ENCODE measurements around the gene TUBGCP4.

Gene TUBGCP4

DNA sequence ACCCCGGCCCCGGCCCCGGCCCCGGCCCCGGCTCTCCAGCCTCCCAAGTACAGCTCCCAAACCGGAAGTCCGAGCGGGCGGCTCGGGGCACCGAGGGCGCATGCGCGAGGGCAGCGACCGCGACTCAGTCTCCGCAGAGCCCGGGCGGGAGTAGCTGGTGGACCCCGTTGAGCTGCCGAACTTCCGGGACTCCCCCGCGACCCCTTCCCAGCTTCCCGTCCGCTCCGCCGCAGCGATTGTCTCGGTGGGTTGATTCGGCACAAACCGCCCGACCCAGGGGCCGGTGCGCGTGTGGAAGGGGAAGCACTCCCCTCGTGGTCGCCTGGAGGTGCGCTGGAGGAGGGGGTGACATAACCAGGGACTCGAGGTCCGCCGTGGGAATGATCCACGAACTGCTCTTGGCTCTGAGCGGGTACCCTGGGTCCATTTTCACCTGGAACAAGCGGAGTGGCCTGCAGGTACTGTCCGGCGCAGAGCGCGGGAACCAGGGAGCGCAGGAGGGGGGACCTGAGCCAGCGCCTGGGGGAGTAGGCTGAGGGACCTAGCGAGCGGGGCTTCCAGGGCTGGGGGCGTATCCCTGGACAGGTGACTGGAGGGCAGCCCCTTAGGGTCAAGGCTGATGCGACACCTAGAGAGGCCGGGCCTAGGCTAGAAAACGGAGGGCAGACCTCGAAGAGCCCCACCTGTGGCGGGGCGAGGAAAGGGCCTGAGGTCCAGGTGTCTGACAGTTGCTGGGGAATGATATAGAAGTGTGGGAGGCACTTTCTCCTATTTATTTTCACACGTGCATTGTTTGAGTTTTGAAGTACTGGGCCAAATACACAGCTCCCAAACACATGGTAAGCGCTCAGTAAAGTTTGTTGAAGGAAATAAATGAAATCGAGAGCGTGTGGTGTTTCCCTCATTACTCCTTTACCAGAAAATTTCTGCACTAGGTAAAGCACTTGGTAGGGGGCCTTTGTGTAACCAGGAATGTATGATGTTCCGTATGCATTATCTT, at the start of gene TUBGCP4, which contains the start of gene ZSCAN29:
Gene TUBGCP4 (plus strand): TSS at position 127 of the 1,000 bp plus-strand sequence. CDS start 254 bp downstream, at position 381.
Gene ZSCAN29 (minus strand): TSS at position 69 of the 1,000 bp plus-strand sequence. CDS start 1,130 bp downstream, outside the sequence.
- TF ChIP-seq, protein P1, sequence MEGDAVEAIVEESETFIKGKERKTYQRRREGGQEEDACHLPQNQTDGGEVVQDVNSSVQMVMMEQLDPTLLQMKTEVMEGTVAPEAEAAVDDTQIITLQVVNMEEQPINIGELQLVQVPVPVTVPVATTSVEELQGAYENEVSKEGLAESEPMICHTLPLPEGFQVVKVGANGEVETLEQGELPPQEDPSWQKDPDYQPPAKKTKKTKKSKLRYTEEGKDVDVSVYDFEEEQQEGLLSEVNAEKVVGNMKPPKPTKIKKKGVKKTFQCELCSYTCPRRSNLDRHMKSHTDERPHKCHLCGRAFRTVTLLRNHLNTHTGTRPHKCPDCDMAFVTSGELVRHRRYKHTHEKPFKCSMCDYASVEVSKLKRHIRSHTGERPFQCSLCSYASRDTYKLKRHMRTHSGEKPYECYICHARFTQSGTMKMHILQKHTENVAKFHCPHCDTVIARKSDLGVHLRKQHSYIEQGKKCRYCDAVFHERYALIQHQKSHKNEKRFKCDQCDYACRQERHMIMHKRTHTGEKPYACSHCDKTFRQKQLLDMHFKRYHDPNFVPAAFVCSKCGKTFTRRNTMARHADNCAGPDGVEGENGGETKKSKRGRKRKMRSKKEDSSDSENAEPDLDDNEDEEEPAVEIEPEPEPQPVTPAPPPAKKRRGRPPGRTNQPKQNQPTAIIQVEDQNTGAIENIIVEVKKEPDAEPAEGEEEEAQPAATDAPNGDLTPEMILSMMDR (IDR thresholded peaks at IDR 0.05; ENCODE audit: insufficient read depth, low read length, poor library complexity, severe bottlenecking), result peak; percentile 74
- Histone ChIP-seq H3K27me3 (replicated peaks; ENCODE audit: control insufficient read depth, insufficient read depth, low read length) (no peaks in the 10 kb centered on the region), H3K36me3 (ENCODE audit: control insufficient read depth, insufficient read depth, low read length) (no peaks in the 10 kb centered on the region; the same call in 1 of the 2 replicates), H3K4me3 (replicated peaks; ENCODE audit: low read depth, low read length) (peak within 1 kb of the TSS; percentile 96)
- DNase-seq (ENCODE audit: extremely low read depth, insufficient read length), result peak; percentile 92

- DNase-seq (ENCODE audit: extremely low read depth, insufficient read length), result no peak
- Histone ChIP-seq H3K27me3 (replicated peaks; ENCODE audit: control insufficient read depth, insufficient read depth, low read length) (no peaks in the 10 kb centered on the region), H3K36me3 (ENCODE audit: control insufficient read depth, insufficient read depth, low read length) (0 out of 2 replicates have a peak, but pooled peaks cover 1% of the 10 kb centered on the region), H3K4me3 (replicated peaks; ENCODE audit: low read depth, low read length) (no peak overlapping the region)
- TF ChIP-seq, protein P1 (IDR thresholded peaks at IDR 0.05; ENCODE audit: insufficient read depth, low read length, poor library complexity, severe bottlenecking), result no peak
Observed at GRCh38 chr15:43325039-43325684, 45.7 kb upstream of the TUBGCP4 start.

GRCh38 chr15:43329217-43329959, 41.5 kb upstream of the TUBGCP4 start:
- Histone ChIP-seq H3K27me3 (replicated peaks; ENCODE audit: control insufficient read depth, insufficient read depth, low read length) (no peaks in the 10 kb centered on the region), H3K4me3 (replicated peaks; ENCODE audit: low read depth, low read length) (peak overlapping the region; percentile 62), H3K36me3 (ENCODE audit: control insufficient read depth, insufficient read depth, low read length) (0 out of 2 replicates have a peak, but pooled peaks cover 1% of the 10 kb centered on the region)
- TF ChIP-seq, protein P1 (IDR thresholded peaks at IDR 0.05; ENCODE audit: insufficient read depth, low read length, poor library complexity, severe bottlenecking), result no peak
- no peak for DNase-seq (ENCODE audit: extremely low read depth, insufficient read length)

DNA sequence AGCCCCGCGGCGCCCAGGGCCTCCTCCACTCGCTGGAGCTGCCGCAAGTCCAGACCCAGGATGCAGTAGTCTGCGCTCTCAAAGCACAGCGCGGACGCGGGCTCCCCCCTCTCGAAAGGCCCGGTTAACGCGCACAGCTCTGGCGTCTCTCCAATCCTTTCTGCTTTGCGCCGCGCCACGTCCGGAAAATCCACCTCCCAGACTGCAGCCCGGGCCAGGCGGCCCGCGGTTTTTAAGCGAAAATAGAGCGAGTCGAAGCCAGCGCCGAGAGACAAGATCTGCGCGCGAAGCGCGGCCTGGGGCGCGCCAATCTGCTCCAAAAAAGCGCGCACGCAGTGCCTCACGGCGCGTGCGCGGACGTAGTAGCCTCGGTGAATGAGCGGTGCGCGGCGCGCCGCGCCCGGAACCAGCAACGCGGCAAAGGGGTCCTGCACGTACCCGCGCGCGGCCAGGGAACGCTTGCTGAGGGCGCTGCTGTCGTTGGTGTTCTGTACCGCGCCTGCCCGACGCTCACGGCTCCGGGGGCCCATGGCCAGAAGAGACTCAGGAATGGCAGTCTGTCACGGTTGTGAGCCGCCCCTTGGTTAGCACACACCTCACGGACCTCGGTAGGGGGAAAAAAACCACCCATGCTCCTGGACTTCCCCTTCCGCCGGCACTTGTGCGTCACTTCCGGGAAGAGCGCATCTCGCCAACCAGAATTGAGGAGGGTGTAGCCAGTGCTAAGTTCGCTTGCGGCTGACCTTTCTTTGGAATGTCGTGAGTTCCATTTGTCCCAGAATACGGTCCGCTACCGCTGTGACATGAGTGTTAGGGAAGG, 40.7 kb upstream of the TUBGCP4 start, which contains the start of gene LCMT2:
Gene LCMT2 (minus strand): TSS at position 614 of the 820 bp plus-strand sequence. CDS start 84 bp downstream, at position 530.
- TF ChIP-seq, protein P1 (IDR thresholded peaks at IDR 0.05; ENCODE audit: insufficient read depth, low read length, poor library complexity, severe bottlenecking), result no peak

More for the DNA sequence above, 40.7 kb upstream of the TUBGCP4 start, which contains the start of gene LCMT2:
- no peaks in the 10 kb centered on the region for H3K27me3 ChIP-seq (replicated peaks; ENCODE audit: control insufficient read depth, insufficient read depth, low read length)
- DNase-seq (ENCODE audit: extremely low read depth, insufficient read length), result peak; percentile 96
- peak within 1 kb of the TSS; percentile 62 for H3K4me3 ChIP-seq (replicated peaks; ENCODE audit: low read depth, low read length)
- H3K36me3 ChIP-seq (ENCODE audit: control insufficient read depth, insufficient read depth, low read length), result 0 out of 2 replicates have a peak, but pooled peaks cover 1% of the 10 kb centered on the region

Measured in GM06990 (cell line).